Measurements from ENCODE around the gene CDHR5. TPM values are rescaled to one million over a fixed set of nuclear protein-coding genes. Genes with fewer than 3 reads are reported as not detected.

The CDHR5 gene
- total and polyA plus RNA-seq, 10 donors, result 0.02 to 0.16 (median 0.03) TPM; not detected in 7

DNA sequence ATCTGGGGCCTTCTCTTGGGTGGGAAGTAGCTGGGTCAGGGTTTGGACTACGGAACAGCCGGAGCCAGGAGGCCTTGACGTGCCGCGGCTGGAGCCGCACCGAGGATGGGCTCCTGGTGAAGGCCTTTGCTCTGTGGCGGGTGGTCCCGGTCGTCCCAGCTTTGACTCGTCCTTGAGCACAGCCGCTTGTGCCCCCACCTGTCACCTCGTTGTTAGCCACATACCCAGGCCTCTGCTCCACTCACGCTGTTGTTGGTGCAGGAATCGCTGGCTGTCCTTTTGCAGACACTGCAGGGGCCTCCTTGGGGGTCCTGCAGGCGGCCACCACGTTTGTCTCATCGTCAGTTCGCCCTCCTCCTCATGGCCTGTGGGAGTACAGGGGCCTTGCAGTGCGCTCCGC lies 31.4 kb downstream of the CDHR5 start:
- DNase-seq, result no peak
- intact Hi-C loops (cut with DNase I; ENCODE audit: low total_unique reads), result no loop called here
- 87 to 97% (median 95%) methylated on average over 19 to 21 of the region's 21 CpGs for WGBS, 5 donors
- no peaks in the 10 kb centered on the region for H3K9me3 ChIP-seq
- H3K4me3 ChIP-seq, result no peak overlapping the region
- no peaks in the 10 kb centered on the region for H3K27me3 ChIP-seq (replicated peaks in 1 of 7)
- no peak overlapping the region for H3K27ac ChIP-seq
- no peak for TF ChIP-seq POLR2A (IDR thresholded peaks at IDR 0.05)
- no peak for TF ChIP-seq POLR2AphosphoS5 (IDR thresholded peaks at IDR 0.05)
- no peak for TF ChIP-seq CTCF (IDR thresholded peaks at IDR 0.05 in 8 of 11, conservative IDR thresholded peaks at IDR 0.05 in 3 of 11)
- peaks cover 0 to 6% (median under 1%) of the 10 kb centered on the region in 6 donors for H3K4me1 ChIP-seq
- peaks cover 6 to 100% (median 95%) of the 10 kb centered on the region in 6 donors for H3K36me3 ChIP-seq

- intact Hi-C loops (cut with DNase I; ENCODE audit: low total_unique reads), result no loop called here
- Histone ChIP-seq H3K27ac (no peak overlapping the region), H3K27me3 (replicated peaks in 1 of 7) (no peaks in the 10 kb centered on the region), H3K9me3 (no peaks in the 10 kb centered on the region), H3K36me3 (peaks cover 6 to 100% (median 95%) of the 10 kb centered on the region in 6 donors), H3K4me3 (no peak overlapping the region), H3K4me1 (peaks cover 0 to 11% (median 3%) of the 10 kb centered on the region in 6 donors)
- WGBS, 5 donors, result 87 to 95% (median 94%) methylated on average over 10 of the region's 10 CpGs
- TF ChIP-seq POLR2A (IDR thresholded peaks at IDR 0.05), result no peak
- peak in 1 of 3 donors; percentile 15 for TF ChIP-seq POLR2AphosphoS5 (IDR thresholded peaks at IDR 0.05)
- DNase-seq, result no peak
These were observed 31.8 kb downstream of the CDHR5 start for GRCh38 chr11:592918-593317.

GRCh38 chr11:592501-592900 lies 32.3 kb downstream of the CDHR5 start:
- TF ChIP-seq CTCF (IDR thresholded peaks at IDR 0.05 in 8 of 11, conservative IDR thresholded peaks at IDR 0.05 in 3 of 11), result no peak
- TF ChIP-seq POLR2AphosphoS5 (IDR thresholded peaks at IDR 0.05), result peak in 1 of 3 donors; percentile 43
- intact Hi-C loops (cut with DNase I; ENCODE audit: low total_unique reads), result no loop called here
- Histone ChIP-seq H3K4me3 (no peak overlapping the region), H3K4me1 (peaks cover 0 to 15% (median 7%) of the 10 kb centered on the region in 6 donors), H3K36me3 (peaks cover 6 to 100% (median 95%) of the 10 kb centered on the region in 6 donors), H3K27ac (no peak overlapping the region), H3K27me3 (replicated peaks in 1 of 7) (no peaks in the 10 kb centered on the region), H3K9me3 (no peaks in the 10 kb centered on the region)
- DNase-seq, result no peak
- WGBS, 5 donors, result 96 to 98% (median 97%) methylated on average over 22 of the region's 22 CpGs

DNA sequence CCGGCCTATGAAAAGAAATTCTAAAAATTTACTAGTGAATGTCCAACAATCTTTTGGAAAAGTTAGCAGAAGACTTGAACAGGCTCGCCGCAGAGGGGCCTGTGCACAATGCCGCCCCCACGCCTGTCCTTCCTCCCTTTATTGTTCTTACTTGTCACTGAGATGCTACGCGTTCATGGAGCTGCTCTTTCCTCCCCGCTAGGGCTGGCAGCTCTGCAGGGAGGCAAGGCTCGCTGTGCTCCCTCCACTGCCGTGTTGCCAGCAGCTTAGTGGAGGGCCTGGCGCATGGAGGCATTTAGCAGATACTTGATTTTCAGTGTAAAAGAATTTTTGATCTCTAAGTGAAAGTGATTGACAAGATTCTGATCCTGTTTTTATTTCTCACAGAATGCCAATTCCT lies 33.8 kb downstream of the CDHR5 start:
- Histone ChIP-seq H3K27ac (no peak overlapping the region), H3K4me1 (peaks cover 0 to 29% (median 11%) of the 10 kb centered on the region in 6 donors), H3K27me3 (replicated peaks in 1 of 7) (no peaks in the 10 kb centered on the region), H3K36me3 (peaks cover 6 to 100% (median 95%) of the 10 kb centered on the region in 6 donors), H3K4me3 (no peak overlapping the region), H3K9me3 (no peaks in the 10 kb centered on the region)
- intact Hi-C loops (cut with DNase I; ENCODE audit: low total_unique reads), result no loop called here
- WGBS, 5 donors, result 79 to 91% (median 85%) methylated on average over 11 of the region's 11 CpGs
- TF ChIP-seq POLR2A (IDR thresholded peaks at IDR 0.05) (no peak), POLR2AphosphoS5 (IDR thresholded peaks at IDR 0.05) (peak in 1 of 3 donors; percentile 36)
- DNase-seq, result no peak

- no peaks in the 10 kb centered on the region for H3K9me3 ChIP-seq
- H3K27me3 ChIP-seq (replicated peaks in 1 of 7), result no peaks in the 10 kb centered on the region
- 93 to 96% (median 95%) methylated on average over 25 to 26 of the region's 26 CpGs for WGBS, 5 donors
- no peak overlapping the region for H3K4me3 ChIP-seq
- peaks cover 6 to 97% (median 89%) of the 10 kb centered on the region in 6 donors for H3K36me3 ChIP-seq
- no peak overlapping the region for H3K27ac ChIP-seq
- TF ChIP-seq POLR2AphosphoS5 (IDR thresholded peaks at IDR 0.05) (no peak), POLR2A (IDR thresholded peaks at IDR 0.05) (no peak), CTCF (IDR thresholded peaks at IDR 0.05 in 8 of 11, conservative IDR thresholded peaks at IDR 0.05 in 3 of 11) (no peak)
- DNase-seq, result no peak
- intact Hi-C loops (cut with DNase I; ENCODE audit: low total_unique reads), result no loop called here
- H3K4me1 ChIP-seq, result peaks cover 0 to 29% (median 11%) of the 10 kb centered on the region in 6 donors
These were observed 35.0 kb downstream of the CDHR5 start for GRCh38 chr11:589798-590197.
